Kidney (tissue), 14 donors: ENCODE data around the gene IGFALS. TPM values are rescaled to one million over a fixed set of nuclear protein-coding genes. Genes with fewer than 3 reads are reported as not detected.

Source experiments
- DNase-seq, 5 donors: peaks; one replicate each; pipeline ENCODE4 v3.0.0-alpha.2; 2013 to 2020
- FAIRE-seq: peaks from 2 replicates; lab custom pipeline; 2012; peaks lifted over from hg19 to GRCh38; lab: Jason Lieb, UNC
- H3K27ac ChIP-seq, 2 donors: one replicate each; pipeline ENCODE4 v1.7.0; 2013; ENCODE audit warnings: low read depth in 2 of 2, low read length in 2 of 2, inconsistent platforms in 1 of 2
- H3K27me3 ChIP-seq: one replicate; pipeline ENCODE4 v1.7.1; 2013; ENCODE audit warnings: low read length, inconsistent platforms; ENCODE audit not compliant: control insufficient read depth, insufficient read depth
- H3K36me3 ChIP-seq, 3 donors: one replicate each; pipeline versions ENCODE4 v1.7.0 to v1.7.1; 2013; ENCODE audit warnings: low read length in 3 of 3, control low read depth in 1 of 3, inconsistent platforms in 1 of 3; ENCODE audit not compliant: insufficient read depth in 3 of 3, control insufficient read depth in 2 of 3
- H3K4me1 ChIP-seq, 3 donors: one replicate each; pipeline versions ENCODE4 v1.7.0 to v1.7.1; 2013; ENCODE audit warnings: low read length in 3 of 3, inconsistent platforms in 1 of 3, low read depth in 1 of 3; ENCODE audit not compliant: control insufficient read depth in 2 of 3, insufficient read depth in 2 of 3
- H3K4me3 ChIP-seq, 3 donors: one replicate each; pipeline versions ENCODE4 v1.7.0 to v1.8.1; 2013; ENCODE audit warnings: low read length in 3 of 3, control low read depth in 1 of 3, inconsistent platforms in 1 of 3
- H3K9ac ChIP-seq, 3 donors: one replicate each; pipeline versions ENCODE4 v1.7.0 to v1.7.1; 2013; ENCODE audit warnings: low read length in 3 of 3, control low read depth in 1 of 3, inconsistent platforms in 1 of 3
- H3K9me3 ChIP-seq, 3 donors: one replicate each; pipeline versions ENCODE4 v1.7.0 to v1.7.1; 2013; ENCODE audit warnings: low read length in 3 of 3, control low read depth in 1 of 3, inconsistent platforms in 1 of 3; ENCODE audit not compliant: control insufficient read depth in 2 of 3, insufficient read depth in 1 of 3
- intact Hi-C: fragments of 100-400 bp; cut with DNase I; formaldehyde crosslinking; loops from one replicate; pipeline ENCODE4 v1.11.1; 2022
- polyA plus RNA-seq: library from polyadenylated mRNA; stranded (reverse); fragments of 350-450 nt; fragmentation: Illumina TruSeq; extraction: RNeasy Lipid Tissue Mini Kit (QIAGEN cat#74804); gene quantifications from one replicate; pipeline ENCODE4 v1.2.3, GENCODE V29; 2014; ENCODE audit warnings: low read depth, low replicate concordance; ENCODE audit not compliant: insufficient read depth
- total RNA-seq: library from RNA; stranded (reverse); fragmentation: NEBNext Ultra II Directional; extraction: Animal tissue kit (Norgen Biotek cat#: 25700); gene quantifications from one replicate; pipeline ENCODE4 v1.2.1, GENCODE V29; 2021
- TF ChIP-seq, protein P1 (sequence below): IDR thresholded peaks from 3 replicates; pipeline ENCODE4 v1.5.1; 2012; ENCODE audit warnings: mild to moderate bottlenecking, moderate library complexity, borderline replicate concordance; ENCODE audit not compliant: insufficient read depth; ENCODE audit errors: extremely low read depth
- donor health status: control.
- donor health status: control.
- donor health status: control.
- donor health status: control.
- donor health status: control.
- donor health status: DM: yes; HTN: yes; CAD: no.
- donor health status: Normal renal cell carcinoma (clear cell type).

The IGFALS gene
- total and polyA plus RNA-seq, 2 donors from 2014 or later = 1.4 to 2.9 TPM

- TF ChIP-seq, protein P1, sequence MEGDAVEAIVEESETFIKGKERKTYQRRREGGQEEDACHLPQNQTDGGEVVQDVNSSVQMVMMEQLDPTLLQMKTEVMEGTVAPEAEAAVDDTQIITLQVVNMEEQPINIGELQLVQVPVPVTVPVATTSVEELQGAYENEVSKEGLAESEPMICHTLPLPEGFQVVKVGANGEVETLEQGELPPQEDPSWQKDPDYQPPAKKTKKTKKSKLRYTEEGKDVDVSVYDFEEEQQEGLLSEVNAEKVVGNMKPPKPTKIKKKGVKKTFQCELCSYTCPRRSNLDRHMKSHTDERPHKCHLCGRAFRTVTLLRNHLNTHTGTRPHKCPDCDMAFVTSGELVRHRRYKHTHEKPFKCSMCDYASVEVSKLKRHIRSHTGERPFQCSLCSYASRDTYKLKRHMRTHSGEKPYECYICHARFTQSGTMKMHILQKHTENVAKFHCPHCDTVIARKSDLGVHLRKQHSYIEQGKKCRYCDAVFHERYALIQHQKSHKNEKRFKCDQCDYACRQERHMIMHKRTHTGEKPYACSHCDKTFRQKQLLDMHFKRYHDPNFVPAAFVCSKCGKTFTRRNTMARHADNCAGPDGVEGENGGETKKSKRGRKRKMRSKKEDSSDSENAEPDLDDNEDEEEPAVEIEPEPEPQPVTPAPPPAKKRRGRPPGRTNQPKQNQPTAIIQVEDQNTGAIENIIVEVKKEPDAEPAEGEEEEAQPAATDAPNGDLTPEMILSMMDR = no peak
- FAIRE-seq = no peak
These were observed 22.0 kb upstream of the IGFALS start for GRCh38 chr16:1815461-1815860.

DNA sequence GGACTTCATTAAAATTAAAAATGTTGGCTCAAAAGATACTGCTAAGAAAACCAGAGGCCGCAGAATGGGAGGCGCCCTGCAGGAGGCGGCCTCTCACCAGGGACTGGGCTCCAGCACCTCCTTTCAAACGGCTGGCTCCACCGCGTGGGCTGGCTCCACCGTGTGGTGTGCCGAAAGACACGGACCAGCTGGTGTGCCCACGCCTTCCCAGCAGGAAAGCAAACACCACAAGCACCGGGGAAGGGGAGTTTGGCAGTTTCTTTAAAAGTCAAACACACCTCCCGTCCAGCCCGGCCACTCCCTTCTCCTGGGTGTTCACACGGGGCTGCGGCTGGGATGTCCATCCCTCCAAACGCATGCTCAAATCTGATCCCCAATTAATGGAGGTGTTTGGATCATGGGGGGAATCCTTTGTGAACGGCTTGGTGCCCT lies 19.2 kb upstream of the IGFALS start:
- TF ChIP-seq, protein P1 = peak; percentile 56
- Histone ChIP-seq H3K36me3 (peaks cover 0 to 31% (median 11%) of the 10 kb centered on the region in 3 donors), H3K4me1 (no peaks in the 10 kb centered on the region)

More at GRCh38 chr16:1815461-1815860, 22.0 kb upstream of the IGFALS start:
- H3K36me3 ChIP-seq = peaks cover 0 to 29% (median 6%) of the 10 kb centered on the region in 3 donors
- no peaks in the 10 kb centered on the region for H3K27me3 ChIP-seq
- no peak overlapping the region for H3K9ac ChIP-seq
- no peak overlapping the region for H3K27ac ChIP-seq
- no peak overlapping the region for H3K4me3 ChIP-seq
- no peaks in the 10 kb centered on the region for H3K9me3 ChIP-seq
- no peaks in the 10 kb centered on the region for H3K4me1 ChIP-seq
- intact Hi-C loops = no loop called here
- DNase-seq = no peak

GRCh38 chr16:1810536-1810935 lies 17.0 kb upstream of the IGFALS start:
- H3K36me3 ChIP-seq = peaks cover 0 to 28% (median 8%) of the 10 kb centered on the region in 3 donors

More for the DNA sequence above, 19.2 kb upstream of the IGFALS start:
- peak; percentile 78 to 88 (median 83) for DNase-seq
- no peak overlapping the region for H3K9ac ChIP-seq
- no peak overlapping the region for H3K4me3 ChIP-seq
- no peak overlapping the region for H3K27ac ChIP-seq
- FAIRE-seq = no peak
- intact Hi-C loops = no loop called here
- no peaks in the 10 kb centered on the region for H3K27me3 ChIP-seq
- no peaks in the 10 kb centered on the region for H3K9me3 ChIP-seq

More at GRCh38 chr16:1810536-1810935, 17.0 kb upstream of the IGFALS start:
- Histone ChIP-seq H3K27me3 (no peaks in the 10 kb centered on the region), H3K4me3 (no peak overlapping the region), H3K4me1 (no peaks in the 10 kb centered on the region), H3K27ac (no peak overlapping the region), H3K9me3 (no peaks in the 10 kb centered on the region), H3K9ac (no peak overlapping the region)
- DNase-seq (no peak), FAIRE-seq (no peak)
- intact Hi-C loops = no loop called here
- TF ChIP-seq, protein P1 = no peak
